Thyroid gland (tissue), 4 donors: ENCODE data around the gene GAL3ST1. TPM values are rescaled to one million over a fixed set of nuclear protein-coding genes. Genes with fewer than 3 reads are reported as not detected.

Source experiments
- DNase-seq, 2 donors: peaks; one replicate each; pipeline ENCODE4 v3.0.0-alpha.2; 2019
- H3K27ac ChIP-seq, 3 donors: fragments of 200-600 bp; sonication (generic); 1 replicate in 2 of 3; 2 replicates in 1 of 3; pipeline ENCODE4 v1.5.1; 2016 to 2019; ENCODE audit warnings: mild to moderate bottlenecking in 1 of 3, moderate library complexity in 1 of 3
- H3K27me3 ChIP-seq: fragments of 200-600 bp; sonication (generic); one replicate; pipeline ENCODE4 v1.5.1; 2019
- H3K36me3 ChIP-seq, 2 donors: fragments of 200-600 bp; sonication (generic); one replicate each; pipeline ENCODE4 v1.5.1; 2016 to 2019
- H3K4me1 ChIP-seq, 2 donors: fragments of 200-600 bp; sonication (generic); one replicate each; pipeline ENCODE4 v1.5.1; 2017 to 2019
- H3K4me3 ChIP-seq, 3 donors: fragments of 200-600 bp; sonication (generic); replicated peaks in 1 of 3; 1 replicate in 2 of 3; 2 replicates in 1 of 3; pipeline ENCODE4 v1.5.1; 2016; ENCODE audit warnings: mild to moderate bottlenecking in 1 of 3
- H3K9me3 ChIP-seq: fragments of 200-600 bp; sonication (generic); one replicate; pipeline ENCODE4 v1.5.1; 2017
- POLR2A ChIP-seq, 2 donors: fragments of 450-650 bp; IDR thresholded peaks; one replicate each; pipeline ENCODE4 v1.6.1; 2017; ENCODE audit warnings: antibody characterized with exemption in 2 of 2, mild to moderate bottlenecking in 2 of 2, moderate library complexity in 1 of 2
- WGBS, 2 donors: methylation state at CpG; one replicate each; pipeline ENCODE4 v1.1.5; 2017; 5-methylcytosine and 5-hydroxymethylcytosine counted together
- intact Hi-C: fragments of 100-400 bp; cut with DNase I; formaldehyde crosslinking; loops from one replicate; pipeline ENCODE4 v1.15.1; 2023
- total RNA-seq, 4 donors: library from RNA; depleted of rRNA; stranded (reverse); fragments of >200 nt; gene quantifications; one replicate each; pipeline ENCODE4 v1.2.3, GENCODE V29; 2016
- TF ChIP-seq, protein P1 (sequence below), 6 experiments: fragments of 200-600 bp in 3 of 6; fragments of 450-650 bp in 3 of 6; sonication (generic) in 3 of 6; IDR thresholded peaks; one replicate each; pipeline ENCODE4 v1.5.1; 2016 to 2019; ENCODE audit warnings: antibody characterized with exemption in 6 of 6, mild to moderate bottlenecking in 2 of 6, inconsistent platforms in 1 of 6, moderate library complexity in 1 of 6

GAL3ST1 gene
- total RNA-seq, 4 donors from 2014 or later = 0.50 to 1.4 (median 0.67) TPM; not detected in 1

DNA sequence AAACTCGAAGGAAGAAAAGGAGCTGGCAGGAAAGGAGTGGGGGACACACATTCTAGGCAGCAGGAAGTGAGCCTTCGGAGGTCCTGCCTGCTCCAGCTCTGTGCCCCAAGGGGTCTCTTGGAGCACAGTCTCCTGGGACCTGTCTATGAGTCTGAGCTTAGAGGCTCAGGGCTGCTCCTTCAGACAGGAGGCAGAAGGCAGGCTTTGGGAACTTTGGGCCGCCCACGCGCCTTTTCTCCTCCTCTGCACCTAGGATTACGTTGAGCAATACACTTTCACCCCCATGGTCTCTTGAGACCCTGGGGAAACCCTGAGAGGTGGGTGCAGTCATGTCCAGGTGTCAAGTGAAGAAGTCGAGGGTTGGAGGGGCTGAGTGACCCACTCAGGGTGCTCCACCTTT lies 33.5 kb upstream of the GAL3ST1 start:
- intact Hi-C loops = no loop called here
- Histone ChIP-seq H3K4me3 (no peak overlapping the region), H3K9me3 (no peaks in the 10 kb centered on the region), H3K27me3 (no peaks in the 10 kb centered on the region), H3K27ac (peak overlapping the region in 2 of 3 donors; percentile 6 to 85), H3K36me3 (peaks cover 0 to 3% of the 10 kb centered on the region in 2 donors), H3K4me1 (peaks cover 19% of the 10 kb centered on the region in 2 donors)
- DNase-seq = no peak
- WGBS, 2 donors = 72 to 80% methylated on average over 7 of the region's 7 CpGs
- no peak for TF ChIP-seq POLR2A (IDR thresholded peaks at IDR 0.05)
- TF ChIP-seq, protein P1, sequence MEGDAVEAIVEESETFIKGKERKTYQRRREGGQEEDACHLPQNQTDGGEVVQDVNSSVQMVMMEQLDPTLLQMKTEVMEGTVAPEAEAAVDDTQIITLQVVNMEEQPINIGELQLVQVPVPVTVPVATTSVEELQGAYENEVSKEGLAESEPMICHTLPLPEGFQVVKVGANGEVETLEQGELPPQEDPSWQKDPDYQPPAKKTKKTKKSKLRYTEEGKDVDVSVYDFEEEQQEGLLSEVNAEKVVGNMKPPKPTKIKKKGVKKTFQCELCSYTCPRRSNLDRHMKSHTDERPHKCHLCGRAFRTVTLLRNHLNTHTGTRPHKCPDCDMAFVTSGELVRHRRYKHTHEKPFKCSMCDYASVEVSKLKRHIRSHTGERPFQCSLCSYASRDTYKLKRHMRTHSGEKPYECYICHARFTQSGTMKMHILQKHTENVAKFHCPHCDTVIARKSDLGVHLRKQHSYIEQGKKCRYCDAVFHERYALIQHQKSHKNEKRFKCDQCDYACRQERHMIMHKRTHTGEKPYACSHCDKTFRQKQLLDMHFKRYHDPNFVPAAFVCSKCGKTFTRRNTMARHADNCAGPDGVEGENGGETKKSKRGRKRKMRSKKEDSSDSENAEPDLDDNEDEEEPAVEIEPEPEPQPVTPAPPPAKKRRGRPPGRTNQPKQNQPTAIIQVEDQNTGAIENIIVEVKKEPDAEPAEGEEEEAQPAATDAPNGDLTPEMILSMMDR (IDR thresholded peaks at IDR 0.05) = no peak

DNA sequence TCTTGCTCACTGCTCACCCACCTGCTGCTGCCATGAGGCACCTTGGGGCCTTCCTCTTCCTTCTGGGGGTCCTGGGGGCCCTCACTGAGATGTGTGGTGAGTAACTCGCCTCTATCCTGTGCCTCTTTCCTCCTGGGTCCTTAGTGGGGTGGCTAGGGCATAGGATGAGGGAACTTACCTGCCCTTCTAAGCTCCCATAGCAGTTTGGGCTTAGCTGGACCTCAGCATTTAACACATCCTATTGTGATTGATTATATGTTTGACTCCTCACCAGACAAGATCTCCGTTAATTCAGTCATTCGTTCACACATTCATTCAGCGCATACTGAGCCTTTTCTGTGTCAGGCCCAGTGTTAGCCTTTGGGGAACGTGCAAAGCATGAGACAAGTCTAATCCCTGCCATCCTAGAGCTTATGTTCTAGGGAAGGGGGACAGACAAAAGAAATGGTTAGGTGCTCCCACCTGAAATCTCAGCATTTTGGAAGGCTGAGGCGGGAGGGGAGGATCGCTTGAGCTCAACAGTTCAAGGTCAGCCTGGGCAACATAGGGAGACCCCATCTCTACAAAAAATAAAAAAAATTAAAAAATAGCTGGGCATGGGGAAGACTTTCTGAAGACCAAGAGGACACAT lies 33.0 kb upstream of the GAL3ST1 start:
- H3K9me3 ChIP-seq = no peaks in the 10 kb centered on the region
- H3K36me3 ChIP-seq = no peaks in the 10 kb centered on the region
- intact Hi-C loops = no loop called here
- TF ChIP-seq, protein P1 (IDR thresholded peaks at IDR 0.05) = no peak
- TF ChIP-seq POLR2A (IDR thresholded peaks at IDR 0.05) = no peak
- DNase-seq = no peak
- peak overlapping the region; percentile 58 to 85 (median 77) for H3K27ac ChIP-seq
- H3K27me3 ChIP-seq = no peaks in the 10 kb centered on the region
- WGBS, 2 donors = 80 to 82% methylated on average over 7 of the region's 7 CpGs
- peak overlapping the region in 2 of 3 donors; percentile 30 to 36 for H3K4me3 ChIP-seq
- peaks cover 19% of the 10 kb centered on the region in 2 donors for H3K4me1 ChIP-seq

DNA sequence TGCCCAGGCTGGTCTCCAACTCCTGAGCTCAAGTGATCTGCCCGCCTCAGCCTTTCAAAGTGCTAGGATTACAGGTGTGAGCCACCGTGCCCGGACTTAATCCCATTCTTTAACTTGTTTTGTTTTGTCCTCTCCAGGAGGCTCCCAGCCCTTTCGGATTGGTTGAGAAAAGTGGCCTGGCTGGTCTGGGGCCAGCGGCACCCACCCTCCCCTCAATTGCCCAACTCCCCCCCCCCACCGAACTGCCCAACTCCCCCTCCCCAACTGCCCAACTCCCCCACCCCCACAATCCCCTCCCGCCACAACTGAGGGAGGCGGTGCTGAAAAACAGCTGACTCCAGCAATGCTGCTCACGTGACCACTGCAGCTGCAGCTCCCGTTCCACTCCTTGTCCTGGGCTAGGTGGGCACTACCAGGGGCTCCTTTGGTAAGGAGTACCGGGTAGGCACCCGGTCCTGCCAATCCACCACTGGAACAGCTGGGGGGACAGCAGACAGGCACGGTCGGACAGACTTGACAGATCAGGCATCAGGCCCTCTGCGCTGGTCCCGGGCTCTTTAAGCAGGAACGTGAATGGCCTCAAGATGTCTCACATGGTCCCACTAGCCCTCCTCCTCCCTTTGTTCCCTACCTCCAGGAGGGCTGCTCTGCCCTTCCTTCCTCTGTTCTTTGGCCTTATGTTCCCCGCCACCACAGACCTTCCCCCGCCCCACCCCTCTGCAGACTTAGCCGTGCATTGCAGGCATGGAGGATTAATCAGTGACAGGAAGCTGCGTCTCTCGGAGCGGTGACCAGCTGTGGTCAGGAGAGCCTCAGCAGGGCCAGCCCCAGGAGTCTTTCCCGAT lies 32.2 kb upstream of the GAL3ST1 start, which contains the start of gene TCN2:
TCN2 (plus strand) TSS at position 720 of the 845 bp plus-strand sequence. CDS start 158 bp downstream, outside the sequence.
- no peaks in the 10 kb centered on the region for H3K36me3 ChIP-seq
- TF ChIP-seq, protein P1 (IDR thresholded peaks at IDR 0.05) = no peak
- TF ChIP-seq POLR2A (IDR thresholded peaks at IDR 0.05) = peak in 1 of 2 donors; percentile 39
- WGBS, 2 donors = 1 to 2% methylated on average over 22 to 24 of the region's 24 CpGs
- DNase-seq = peak; percentile 78 to 81
- intact Hi-C loops = no loop called here
- peak within 1 kb of the TSS in 2 of 3 donors; percentile 30 to 36 for H3K4me3 ChIP-seq
- peaks cover 19% of the 10 kb centered on the region in 2 donors for H3K4me1 ChIP-seq
- peak within 1 kb of the TSS; percentile 58 to 85 (median 77) for H3K27ac ChIP-seq
- H3K9me3 ChIP-seq = no peaks in the 10 kb centered on the region
- H3K27me3 ChIP-seq = no peaks in the 10 kb centered on the region

DNA sequence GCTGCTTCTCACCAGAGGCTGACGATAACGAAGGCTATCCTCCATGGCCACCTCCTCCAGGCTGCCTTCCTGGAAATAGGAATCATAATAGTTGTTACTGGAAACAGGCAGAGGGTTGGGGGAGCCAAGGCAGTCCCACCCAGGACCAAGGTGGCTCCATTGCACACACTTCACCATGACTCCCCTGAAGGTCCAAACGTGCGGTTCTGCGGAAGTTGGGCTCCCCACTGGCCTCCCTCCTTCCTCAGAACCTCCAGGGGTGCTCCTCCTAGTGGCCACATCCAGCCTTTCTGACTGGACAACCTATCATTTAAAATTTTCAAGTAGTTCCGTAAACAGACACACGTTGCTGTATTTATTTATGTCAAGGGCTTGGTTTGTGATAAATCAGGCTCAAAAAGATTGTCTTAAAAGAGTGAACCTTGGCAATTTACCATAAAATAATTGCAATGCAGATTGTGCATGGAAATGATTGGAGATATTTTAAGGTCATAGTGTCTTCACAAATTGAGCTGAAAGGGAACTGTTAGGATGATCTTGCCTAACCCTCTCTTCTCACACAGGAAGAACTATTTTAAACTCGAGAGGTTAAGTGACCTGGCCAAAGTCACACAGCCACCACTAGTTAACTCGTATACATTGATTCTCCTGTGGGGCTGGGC lies 31.1 kb upstream of the GAL3ST1 start:
- peak; percentile 18 to 33 for DNase-seq
- TF ChIP-seq POLR2A (IDR thresholded peaks at IDR 0.05) = no peak
- TF ChIP-seq, protein P1 (IDR thresholded peaks at IDR 0.05) = peak; percentile 16 to 58 (median 36)
- Histone ChIP-seq H3K27ac (peak overlapping the region in 1 of 3 donors; percentile 85), H3K9me3 (no peaks in the 10 kb centered on the region), H3K36me3 (no peaks in the 10 kb centered on the region), H3K4me3 (peak overlapping the region in 1 of 3 donors; percentile 36), H3K27me3 (no peaks in the 10 kb centered on the region), H3K4me1 (peaks cover 19% of the 10 kb centered on the region in 2 donors)
- intact Hi-C loops = no loop called here
- 37 to 38% methylated on average over 9 of the region's 9 CpGs for WGBS, 2 donors
